Hepatocyte (in vitro differentiated cells): ENCODE measurements around the gene CLASP2.

Experiments used
- CTCF ChIP-seq: fragments of 200-600 bp; sonication (generic); IDR thresholded peaks from 2 replicates; pipeline ENCODE4 v1.5.1; 2016; ENCODE audit warnings: antibody characterized with exemption, mild to moderate bottlenecking; ENCODE audit not compliant: poor library complexity
- EZH2 ChIP-seq: fragments of 200-600 bp; sonication (generic); IDR thresholded peaks from 2 replicates; pipeline ENCODE4 v1.6.1; 2016; ENCODE audit warnings: antibody characterized with exemption, mild to moderate bottlenecking, borderline replicate concordance
- EZH2phosphoT487 ChIP-seq: fragments of 200-600 bp; sonication (generic); IDR thresholded peaks from one replicate; pipeline ENCODE4 v1.6.1; 2018; ENCODE audit warnings: antibody characterized with exemption, mild to moderate bottlenecking, low read depth, moderate library complexity; ENCODE audit not compliant: unreplicated experiment, severe bottlenecking

GRCh38 chr3:33704891-33705290 lies 13.2 kb downstream of the CLASP2 start:
- TF ChIP-seq CTCF = no peak
- no peak for TF ChIP-seq EZH2
- TF ChIP-seq EZH2phosphoT487 = no peak
